ENCODE measurements around the gene PARVB. TPM values are rescaled to one million over a fixed set of nuclear protein-coding genes. Genes with fewer than 3 reads are reported as not detected.

PARVB gene
- polyA plus RNA-seq, 1 donor, result 10.9 TPM

DNA sequence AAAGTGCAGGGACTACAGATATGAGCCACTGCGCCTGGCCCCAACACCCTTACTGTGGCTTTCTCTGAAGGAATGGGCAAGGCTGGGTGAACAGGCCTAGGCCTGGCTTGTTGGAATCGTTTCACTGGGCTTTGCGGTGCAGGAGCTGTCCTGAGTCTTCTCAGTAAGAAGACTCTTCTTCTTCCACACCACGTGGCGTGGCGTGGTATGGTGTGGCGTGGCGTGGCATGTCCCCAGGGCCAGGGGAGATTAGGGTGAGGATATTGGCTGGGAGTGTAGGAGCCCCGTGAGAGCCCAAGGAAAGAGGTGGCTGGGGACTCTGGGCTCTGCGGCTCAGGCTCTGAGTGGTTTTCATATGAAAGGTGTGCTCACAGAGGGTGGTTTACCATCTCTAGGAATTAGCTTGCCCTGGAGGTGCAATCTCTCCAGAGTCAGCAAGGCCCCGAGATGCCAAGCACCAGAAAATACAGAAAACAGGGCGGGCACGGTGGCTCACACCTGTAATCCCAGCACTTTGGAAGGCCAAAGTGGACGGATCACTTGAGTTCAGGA, 70.7 kb downstream of the PARVB start:
- Histone ChIP-seq H3K4me3 (ENCODE audit: low read length) (no peak overlapping the region), H3K4me1 (ENCODE audit: control insufficient read depth, insufficient read depth, low read length) (no peaks in the 10 kb centered on the region), H3K36me3 (ENCODE audit: control insufficient read depth, insufficient read depth, low read length) (no peaks in the 10 kb centered on the region), H3K9me3 (ENCODE audit: control insufficient read depth, low read depth, low read length) (no peaks in the 10 kb centered on the region), H3K27ac (ENCODE audit: low read length) (no peak overlapping the region), H3K27me3 (ENCODE audit: control insufficient read depth, insufficient read depth, low read length) (no peaks in the 10 kb centered on the region)
- no peak for DNase-seq
- no CpG with 5 or more reads among the region's 14 CpGs for WGBS (ENCODE audit: insufficient coverage, low lambda C conversion rate)

DNA sequence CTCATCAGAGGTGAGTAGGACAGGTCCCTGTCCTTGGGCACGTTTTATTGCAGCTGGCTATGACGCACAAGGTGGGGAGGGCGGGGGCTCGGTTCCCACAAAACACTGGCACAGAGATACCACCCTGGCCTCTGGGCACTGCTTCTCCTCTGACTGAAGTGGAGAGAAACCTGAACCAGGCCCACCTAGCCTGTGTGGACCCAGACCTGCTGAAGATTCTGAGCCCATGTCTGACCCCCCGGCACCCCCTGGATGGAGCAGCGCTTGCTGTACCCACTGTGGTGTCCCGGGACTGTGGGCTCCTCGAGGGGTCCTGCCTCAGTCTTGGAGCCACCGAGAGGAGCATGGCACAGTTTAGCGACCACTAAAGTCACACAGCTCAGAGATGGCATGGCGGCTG, 72.6 kb downstream of the PARVB start:
- Histone ChIP-seq H3K9me3 (ENCODE audit: control insufficient read depth, low read depth, low read length) (no peaks in the 10 kb centered on the region), H3K4me3 (ENCODE audit: low read length) (no peak overlapping the region), H3K27me3 (ENCODE audit: control insufficient read depth, insufficient read depth, low read length) (no peaks in the 10 kb centered on the region), H3K4me1 (ENCODE audit: control insufficient read depth, insufficient read depth, low read length) (no peaks in the 10 kb centered on the region), H3K27ac (ENCODE audit: low read length) (no peak overlapping the region), H3K36me3 (ENCODE audit: control insufficient read depth, insufficient read depth, low read length) (no peaks in the 10 kb centered on the region)
- no CpG with 5 or more reads among the region's 11 CpGs for WGBS (ENCODE audit: insufficient coverage, low lambda C conversion rate)
- DNase-seq, result no peak

DNA sequence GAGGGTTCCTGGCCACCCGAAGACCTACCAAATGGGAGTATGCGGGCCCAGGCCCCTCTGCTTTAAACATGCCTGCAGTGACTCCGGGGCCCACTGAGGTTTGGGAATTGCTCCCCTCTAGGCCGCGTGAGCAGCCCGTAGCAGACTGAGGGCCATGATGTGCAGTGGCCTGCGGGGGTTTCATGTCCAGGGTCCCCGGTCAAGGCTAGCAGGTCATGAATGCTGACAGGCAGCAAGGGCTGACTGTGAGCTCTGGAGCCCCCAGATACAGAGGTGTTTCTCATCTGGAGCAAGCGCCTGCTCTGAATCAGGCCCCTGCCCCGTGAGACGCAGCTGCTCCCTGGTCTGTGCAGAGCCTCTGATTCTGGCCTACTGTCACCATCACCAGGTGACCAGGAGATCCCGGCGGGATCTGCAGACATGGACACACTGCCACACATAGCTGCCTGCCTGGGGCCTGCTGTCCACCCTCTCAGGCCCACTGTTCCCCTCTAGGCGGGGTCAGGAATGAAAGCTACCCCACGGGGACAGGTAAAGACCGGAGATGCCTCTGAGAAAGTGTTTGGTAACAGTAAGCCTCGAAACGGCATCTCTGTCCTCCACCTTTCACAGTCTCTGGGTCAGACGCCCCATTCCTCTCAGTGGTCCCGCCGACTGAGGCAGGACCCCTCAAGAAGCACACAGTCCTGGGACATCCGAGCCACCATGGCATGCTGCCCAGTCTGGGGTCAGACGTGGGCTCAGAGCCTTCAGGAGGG, 73.3 kb downstream of the PARVB start:
- Histone ChIP-seq H3K4me3 (ENCODE audit: low read length) (no peak overlapping the region), H3K27ac (ENCODE audit: low read length) (no peak overlapping the region), H3K9me3 (ENCODE audit: control insufficient read depth, low read depth, low read length) (no peaks in the 10 kb centered on the region), H3K4me1 (ENCODE audit: control insufficient read depth, insufficient read depth, low read length) (no peaks in the 10 kb centered on the region), H3K36me3 (ENCODE audit: control insufficient read depth, insufficient read depth, low read length) (no peaks in the 10 kb centered on the region), H3K27me3 (ENCODE audit: control insufficient read depth, insufficient read depth, low read length) (no peaks in the 10 kb centered on the region)
- DNase-seq, result no peak
- no CpG with 5 or more reads among the region's 23 CpGs for WGBS (ENCODE audit: insufficient coverage, low lambda C conversion rate)

DNA sequence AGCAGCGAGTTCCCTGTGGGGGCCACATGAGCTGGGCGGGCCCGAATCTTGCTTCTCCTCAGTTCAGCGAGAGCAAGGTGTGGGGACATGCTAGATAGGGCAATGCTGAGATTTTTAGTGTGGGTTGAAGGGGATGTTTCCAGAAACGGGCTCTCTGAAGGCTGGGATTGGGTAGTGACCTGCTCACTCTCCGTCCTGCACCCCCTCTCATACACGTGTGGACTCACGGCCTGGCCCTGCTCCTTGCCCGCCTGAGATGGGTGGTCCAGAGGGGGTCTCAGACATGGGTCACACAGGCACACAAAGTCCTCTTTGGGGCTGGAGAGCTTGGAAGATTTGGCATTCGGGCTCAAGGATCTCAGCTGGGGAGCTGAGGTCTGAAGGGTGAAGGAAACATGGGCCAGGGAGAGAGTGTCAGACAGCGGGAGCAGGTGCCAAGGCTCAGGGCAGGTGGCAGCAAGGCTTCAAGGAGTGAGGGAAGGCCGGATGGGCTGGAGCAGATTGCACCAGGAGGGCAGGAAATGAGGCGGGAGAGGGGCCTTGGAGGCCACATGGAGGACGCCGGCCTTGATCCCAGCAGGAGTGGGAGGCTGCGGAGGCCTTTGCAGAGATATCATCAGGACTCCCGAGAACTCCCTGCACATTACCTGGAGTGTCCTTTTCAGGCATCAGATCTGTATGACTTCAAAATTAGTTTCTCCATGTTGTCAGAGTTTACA, 74.1 kb downstream of the PARVB start:
- H3K27me3 ChIP-seq (ENCODE audit: control insufficient read depth, insufficient read depth, low read length), result no peaks in the 10 kb centered on the region
- 90% methylated on average over 2 of the region's 17 CpGs for WGBS (ENCODE audit: insufficient coverage, low lambda C conversion rate)
- no peaks in the 10 kb centered on the region for H3K36me3 ChIP-seq (ENCODE audit: control insufficient read depth, insufficient read depth, low read length)
- H3K4me1 ChIP-seq (ENCODE audit: control insufficient read depth, insufficient read depth, low read length), result no peaks in the 10 kb centered on the region
- H3K27ac ChIP-seq (ENCODE audit: low read length), result no peak overlapping the region
- DNase-seq, result no peak
- H3K9me3 ChIP-seq (ENCODE audit: control insufficient read depth, low read depth, low read length), result no peaks in the 10 kb centered on the region
- no peak overlapping the region for H3K4me3 ChIP-seq (ENCODE audit: low read length)

DNA sequence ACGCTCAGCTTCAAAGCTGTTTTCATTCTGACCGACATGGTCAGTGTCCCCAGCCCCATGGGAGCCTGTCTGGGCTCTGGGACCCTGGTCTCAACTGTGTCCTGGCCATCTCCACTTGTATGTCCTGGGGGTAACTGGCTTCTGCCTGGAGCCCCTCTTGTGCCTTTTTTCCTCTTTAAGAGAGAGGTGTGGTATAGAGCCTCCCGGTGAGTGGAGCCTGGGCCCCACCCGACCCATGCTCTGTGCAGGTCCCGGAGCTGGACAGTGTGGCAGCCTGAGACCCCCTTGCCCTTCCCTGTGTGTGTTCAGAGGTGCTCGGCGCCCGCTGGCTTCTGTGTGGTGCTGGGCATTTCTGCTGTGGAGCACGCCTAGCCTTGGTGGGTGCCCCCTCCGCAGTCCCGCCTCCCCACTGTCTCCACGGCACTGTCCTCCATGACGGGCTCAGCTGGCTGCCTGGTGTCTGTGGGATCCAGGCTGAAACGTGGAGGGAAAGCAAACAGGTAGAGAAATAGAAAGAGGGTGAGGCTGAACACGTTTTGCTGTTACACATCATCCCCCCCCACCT, 74.9 kb downstream of the PARVB start:
- no peaks in the 10 kb centered on the region for H3K27me3 ChIP-seq (ENCODE audit: control insufficient read depth, insufficient read depth, low read length)
- no peak overlapping the region for H3K4me3 ChIP-seq (ENCODE audit: low read length)
- no peak overlapping the region for H3K27ac ChIP-seq (ENCODE audit: low read length)
- 52% methylated on average over 2 of the region's 15 CpGs for WGBS (ENCODE audit: insufficient coverage, low lambda C conversion rate)
- H3K4me1 ChIP-seq (ENCODE audit: control insufficient read depth, insufficient read depth, low read length), result no peaks in the 10 kb centered on the region
- H3K9me3 ChIP-seq (ENCODE audit: control insufficient read depth, low read depth, low read length), result no peaks in the 10 kb centered on the region
- H3K36me3 ChIP-seq (ENCODE audit: control insufficient read depth, insufficient read depth, low read length), result no peaks in the 10 kb centered on the region
- no peak for DNase-seq

DNA sequence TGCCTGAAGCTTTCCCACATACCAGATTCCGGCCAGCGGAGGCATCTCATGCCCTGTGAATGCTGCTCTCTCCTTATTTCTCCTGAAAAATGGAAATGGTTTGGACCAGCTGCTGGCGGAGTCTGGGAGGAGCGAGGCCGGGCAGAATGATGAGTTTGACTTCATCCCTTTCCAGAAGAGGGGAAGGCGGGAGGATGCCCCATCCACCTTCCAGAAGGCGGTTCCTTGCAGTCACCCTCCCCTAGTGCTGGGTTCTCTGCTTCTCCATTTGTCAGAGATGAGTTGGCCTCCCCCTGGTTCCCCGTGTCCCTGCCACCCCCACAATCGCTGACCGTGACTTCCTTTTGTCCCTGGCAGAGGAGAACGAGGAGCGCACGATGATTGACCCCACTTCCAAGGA, 75.6 kb downstream of the PARVB start:
- Histone ChIP-seq H3K27me3 (ENCODE audit: control insufficient read depth, insufficient read depth, low read length) (no peaks in the 10 kb centered on the region), H3K4me3 (ENCODE audit: low read length) (no peak overlapping the region), H3K4me1 (ENCODE audit: control insufficient read depth, insufficient read depth, low read length) (no peaks in the 10 kb centered on the region), H3K27ac (ENCODE audit: low read length) (no peak overlapping the region), H3K9me3 (ENCODE audit: control insufficient read depth, low read depth, low read length) (no peaks in the 10 kb centered on the region), H3K36me3 (ENCODE audit: control insufficient read depth, insufficient read depth, low read length) (no peaks in the 10 kb centered on the region)
- DNase-seq, result no peak
- WGBS (ENCODE audit: insufficient coverage, low lambda C conversion rate), result no CpG with 5 or more reads among the region's 13 CpGs

DNA sequence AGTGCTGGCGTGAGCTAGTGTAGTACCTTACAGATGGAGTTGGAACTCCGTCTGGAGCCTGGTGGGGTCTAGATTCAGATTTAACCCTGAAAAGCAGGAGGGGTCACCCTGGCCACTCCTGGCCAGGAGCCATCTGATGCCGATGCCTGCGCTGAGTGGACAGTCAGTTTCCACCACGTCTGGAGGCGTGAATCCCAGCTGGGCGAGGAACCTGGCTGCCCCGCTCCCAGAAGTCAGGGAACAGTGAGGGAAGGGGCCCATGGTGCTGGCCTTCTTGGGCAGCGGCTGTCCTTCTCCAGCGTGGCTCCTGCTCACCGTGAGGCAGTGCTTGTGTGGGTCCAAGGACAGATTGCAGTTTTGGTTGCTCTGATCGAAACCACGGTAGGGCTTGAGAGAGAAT, 76.3 kb downstream of the PARVB start:
- H3K27me3 ChIP-seq (ENCODE audit: control insufficient read depth, insufficient read depth, low read length), result no peaks in the 10 kb centered on the region
- no peaks in the 10 kb centered on the region for H3K4me1 ChIP-seq (ENCODE audit: control insufficient read depth, insufficient read depth, low read length)
- H3K36me3 ChIP-seq (ENCODE audit: control insufficient read depth, insufficient read depth, low read length), result no peaks in the 10 kb centered on the region
- no CpG with 5 or more reads among the region's 13 CpGs for WGBS (ENCODE audit: insufficient coverage, low lambda C conversion rate)
- DNase-seq, result no peak
- no peak overlapping the region for H3K27ac ChIP-seq (ENCODE audit: low read length)
- no peak overlapping the region for H3K4me3 ChIP-seq (ENCODE audit: low read length)
- no peaks in the 10 kb centered on the region for H3K9me3 ChIP-seq (ENCODE audit: control insufficient read depth, low read depth, low read length)

DNA sequence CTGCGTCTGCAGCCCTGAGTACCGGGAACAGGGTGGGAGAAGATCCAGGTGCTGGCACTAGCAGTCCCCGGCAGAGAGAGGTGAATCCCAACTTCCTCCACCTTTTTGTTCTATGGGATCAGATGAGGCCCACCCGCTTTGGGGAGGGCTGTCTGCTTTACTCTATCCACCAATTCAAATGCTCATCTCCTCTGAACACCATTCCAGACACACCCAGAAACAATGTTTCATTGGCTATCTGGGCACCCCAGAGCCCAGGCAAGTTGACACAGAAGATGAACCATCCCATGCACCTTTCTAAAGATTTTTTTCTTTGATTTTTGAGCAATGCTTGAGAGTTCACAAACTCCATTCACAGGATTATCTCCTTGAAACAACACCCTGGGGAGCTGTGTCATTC, 78.0 kb downstream of the PARVB start:
- Histone ChIP-seq H3K27ac (ENCODE audit: low read length) (no peak overlapping the region), H3K4me1 (ENCODE audit: control insufficient read depth, insufficient read depth, low read length) (no peaks in the 10 kb centered on the region), H3K27me3 (ENCODE audit: control insufficient read depth, insufficient read depth, low read length) (no peaks in the 10 kb centered on the region), H3K36me3 (ENCODE audit: control insufficient read depth, insufficient read depth, low read length) (no peaks in the 10 kb centered on the region), H3K9me3 (ENCODE audit: control insufficient read depth, low read depth, low read length) (no peaks in the 10 kb centered on the region), H3K4me3 (ENCODE audit: low read length) (no peak overlapping the region)
- no CpG with 5 or more reads among the region's 4 CpGs for WGBS (ENCODE audit: insufficient coverage, low lambda C conversion rate)
- DNase-seq, result no peak

DNA sequence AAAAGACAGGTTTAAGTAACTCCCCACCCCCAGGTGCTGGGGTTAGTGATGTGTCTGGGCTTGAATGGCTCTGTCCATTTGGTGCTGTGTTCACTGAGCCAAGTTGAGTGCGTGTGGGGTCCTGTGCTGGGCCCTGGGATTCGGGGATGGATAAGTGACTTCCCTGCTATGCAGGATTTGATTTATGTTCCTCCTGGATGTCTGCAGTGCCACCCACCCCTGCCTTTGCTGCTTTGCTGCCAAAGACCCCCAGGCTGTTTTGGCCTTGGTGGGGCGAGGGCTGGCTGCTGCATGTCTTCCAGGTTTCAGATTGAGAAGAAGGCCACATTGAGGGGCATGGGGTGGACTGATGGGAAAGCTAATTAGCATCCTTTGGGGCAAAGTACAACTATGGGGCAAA, 78.8 kb downstream of the PARVB start:
- Histone ChIP-seq H3K36me3 (ENCODE audit: control insufficient read depth, insufficient read depth, low read length) (no peaks in the 10 kb centered on the region), H3K9me3 (ENCODE audit: control insufficient read depth, low read depth, low read length) (no peaks in the 10 kb centered on the region), H3K27ac (ENCODE audit: low read length) (no peak overlapping the region), H3K4me1 (ENCODE audit: control insufficient read depth, insufficient read depth, low read length) (no peaks in the 10 kb centered on the region), H3K4me3 (ENCODE audit: low read length) (no peak overlapping the region), H3K27me3 (ENCODE audit: control insufficient read depth, insufficient read depth, low read length) (no peaks in the 10 kb centered on the region)
- WGBS (ENCODE audit: insufficient coverage, low lambda C conversion rate), result no CpG with 5 or more reads among the region's 3 CpGs
- no peak for DNase-seq

DNA sequence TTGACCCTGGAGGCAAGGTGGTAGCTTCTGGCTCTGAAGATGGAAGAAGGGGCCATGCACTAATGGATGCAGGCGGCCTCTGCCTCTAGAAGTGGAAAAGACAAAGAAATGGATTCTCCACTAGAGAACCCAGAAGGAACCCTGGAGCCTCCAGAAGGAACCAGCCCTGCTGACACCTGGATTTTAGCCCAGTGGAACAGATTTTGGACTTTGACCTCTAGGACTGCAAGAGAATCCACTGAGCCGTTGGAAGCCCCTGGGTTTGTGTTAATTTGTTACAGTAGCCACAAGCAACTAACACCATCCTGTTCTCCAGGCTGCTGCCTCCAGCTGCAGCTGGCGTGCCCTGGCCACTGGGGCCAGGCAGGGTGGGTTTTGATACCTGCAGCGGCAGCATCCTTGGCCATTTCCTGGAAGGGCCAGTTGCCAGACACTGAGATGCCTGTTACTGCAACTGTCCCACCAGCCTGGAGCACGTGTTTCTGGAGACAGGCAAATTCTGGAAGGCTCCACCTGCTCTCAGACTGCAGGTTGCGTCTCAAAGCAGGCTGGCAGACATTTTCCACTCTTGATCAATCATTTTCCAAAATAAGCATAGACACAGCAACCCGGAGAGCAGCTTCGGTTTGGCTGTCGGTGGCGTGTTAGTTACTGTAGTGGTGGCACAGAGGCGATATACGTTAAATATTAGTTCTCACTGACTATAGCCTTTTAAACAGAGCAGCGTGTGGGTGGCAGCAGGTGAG, 79.8 kb downstream of the PARVB start:
- Histone ChIP-seq H3K27me3 (ENCODE audit: control insufficient read depth, insufficient read depth, low read length) (no peaks in the 10 kb centered on the region), H3K4me1 (ENCODE audit: control insufficient read depth, insufficient read depth, low read length) (no peaks in the 10 kb centered on the region), H3K9me3 (ENCODE audit: control insufficient read depth, low read depth, low read length) (no peaks in the 10 kb centered on the region), H3K4me3 (ENCODE audit: low read length) (no peak overlapping the region), H3K36me3 (ENCODE audit: control insufficient read depth, insufficient read depth, low read length) (no peaks in the 10 kb centered on the region), H3K27ac (ENCODE audit: low read length) (no peak overlapping the region)
- WGBS (ENCODE audit: insufficient coverage, low lambda C conversion rate), result no CpG with 5 or more reads among the region's 13 CpGs
- no peak for DNase-seq

Data from large intestine (tissue), 3 donors.